Spleen (tissue), 7 donors: Measurements from ENCODE around the gene UQCC3.

Experiments used
- CTCF ChIP-seq, 11 experiments: fragments of 200-600 bp in 7 of 11; fragments of 450-650 bp in 4 of 11; sonication (generic) in 4 of 11; IDR thresholded peaks in 8 of 11; conservative IDR thresholded peaks in 3 of 11; 1 replicate in 7 of 11; 2 replicates in 4 of 11; pipeline versions ENCODE4 v1.4.0 to v1.8.0; 2016 to 2021; ENCODE audit warnings: antibody characterized with exemption in 11 of 11, inconsistent platforms in 4 of 11, mild to moderate bottlenecking in 1 of 11
- POLR2A ChIP-seq, 3 donors: fragments of 450-650 bp; IDR thresholded peaks; one replicate each; pipeline ENCODE4 v1.5.1; 2017; ENCODE audit warnings: antibody characterized with exemption in 3 of 3, mild to moderate bottlenecking in 1 of 3
- donor health status: DM: no; HTN: no; CAD: no; lungs with moderate emphysema.
- donor health status: DM: no; HTN: no; CAD: no.
- donor health status: DM: no; HTN: no; CAD: no.

- TF ChIP-seq CTCF (IDR thresholded peaks at IDR 0.05 in 8 of 11, conservative IDR thresholded peaks at IDR 0.05 in 3 of 11) (peak in 1 of 11 experiments; percentile 6), POLR2A (IDR thresholded peaks at IDR 0.05) (no peak)
Measured at GRCh38 chr11:62678770-62679696, 7.6 kb downstream of the UQCC3 start, which contains the start of gene UBXN1.
